Gastroesophageal sphincter (tissue), 3 donors: ENCODE data around the gene ASB11.
A peak's percentile ranks its signal among the peaks of the same experiment; 100 is the strongest.

ENCODE experiments used
- POLR2A ChIP-seq, 2 donors: fragments of 450-650 bp; IDR thresholded peaks; one replicate each; pipeline ENCODE4 v1.6.1; 2017; ENCODE audit warnings: antibody characterized with exemption in 2 of 2, mild to moderate bottlenecking in 2 of 2, moderate library complexity in 1 of 2
- POLR2AphosphoS5 ChIP-seq: sonication (generic); formaldehyde crosslinking; IDR thresholded peaks from one replicate; pipeline ENCODE4 v1.6.1; 2017; ENCODE audit warnings: antibody characterized with exemption
- TF ChIP-seq, protein P1 (sequence below), 4 experiments: fragments of 200-600 bp in 2 of 4; fragments of 450-650 bp in 2 of 4; sonication (generic) in 1 of 4; IDR thresholded peaks; one replicate each; pipeline ENCODE4 v1.5.1; 2017 to 2019; ENCODE audit warnings: antibody characterized with exemption in 4 of 4, mild to moderate bottlenecking in 2 of 4, moderate library complexity in 2 of 4

DNA sequence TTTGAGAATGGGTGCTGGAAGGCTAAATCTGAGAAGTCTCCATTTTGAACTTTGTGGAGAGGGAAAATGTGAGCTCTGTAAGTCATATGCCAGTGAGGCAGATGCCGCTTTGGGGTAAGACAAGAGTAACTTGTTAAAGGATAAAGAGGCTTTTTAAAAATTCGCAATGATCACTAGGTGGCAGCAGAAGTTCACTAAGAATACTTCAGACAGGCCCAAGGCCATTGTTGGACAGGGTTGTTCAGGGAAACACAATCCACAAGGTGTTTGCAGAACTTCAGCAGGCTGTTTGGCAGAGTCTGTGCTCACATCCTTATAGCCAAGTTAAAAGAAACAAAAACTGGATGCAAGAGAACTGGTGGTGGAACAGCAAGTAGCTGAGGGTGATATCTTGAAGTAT is 33.6 kb upstream of the ASB11 start:
- TF ChIP-seq, protein P1, sequence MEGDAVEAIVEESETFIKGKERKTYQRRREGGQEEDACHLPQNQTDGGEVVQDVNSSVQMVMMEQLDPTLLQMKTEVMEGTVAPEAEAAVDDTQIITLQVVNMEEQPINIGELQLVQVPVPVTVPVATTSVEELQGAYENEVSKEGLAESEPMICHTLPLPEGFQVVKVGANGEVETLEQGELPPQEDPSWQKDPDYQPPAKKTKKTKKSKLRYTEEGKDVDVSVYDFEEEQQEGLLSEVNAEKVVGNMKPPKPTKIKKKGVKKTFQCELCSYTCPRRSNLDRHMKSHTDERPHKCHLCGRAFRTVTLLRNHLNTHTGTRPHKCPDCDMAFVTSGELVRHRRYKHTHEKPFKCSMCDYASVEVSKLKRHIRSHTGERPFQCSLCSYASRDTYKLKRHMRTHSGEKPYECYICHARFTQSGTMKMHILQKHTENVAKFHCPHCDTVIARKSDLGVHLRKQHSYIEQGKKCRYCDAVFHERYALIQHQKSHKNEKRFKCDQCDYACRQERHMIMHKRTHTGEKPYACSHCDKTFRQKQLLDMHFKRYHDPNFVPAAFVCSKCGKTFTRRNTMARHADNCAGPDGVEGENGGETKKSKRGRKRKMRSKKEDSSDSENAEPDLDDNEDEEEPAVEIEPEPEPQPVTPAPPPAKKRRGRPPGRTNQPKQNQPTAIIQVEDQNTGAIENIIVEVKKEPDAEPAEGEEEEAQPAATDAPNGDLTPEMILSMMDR (IDR thresholded peaks at IDR 0.05) = peak; percentile 9 to 66 (median 50)
- no peak for TF ChIP-seq POLR2A (IDR thresholded peaks at IDR 0.05)
- TF ChIP-seq POLR2AphosphoS5 = no peak
